Activated B cell treated with CpG ODN at 0.5 μM for 24 hours (primary cell): ENCODE measurements around the gene BNIP3. TPM values are rescaled to one million over a fixed set of nuclear protein-coding genes. Genes with fewer than 3 reads are reported as not detected.

ENCODE experiments used
- ATAC-seq: fragments of 200-7000 bp; cut with Tn5 transposase; one replicate; pipeline ENCODE4 v1.10.0; 2021; ENCODE audit warnings: low read depth, mild to moderate bottlenecking, moderate library complexity
- CTCF ChIA-PET: fragments of 350-600 bp; sonication (Branson Sonifier 250); formaldehyde crosslinking; loops from one replicate; lab custom pipeline; 2021; ENCODE audit warnings: antibody characterized with exemption; lab: Charles Lee
- POLR2A ChIA-PET: fragments of 350-600 bp; sonication (Branson Sonifier 250); formaldehyde crosslinking; loops from one replicate; lab custom pipeline; 2021; ENCODE audit warnings: antibody characterized with exemption; lab: Charles Lee
- DNase-seq: peaks from one replicate; pipeline ENCODE4 v3.0.0; 2022
- H3K27ac Mint-ChIP-seq: one replicate; pipeline ENCODE4 v1.8.0; 2020; ENCODE audit warnings: mixed read lengths
- H3K27me3 Mint-ChIP-seq: one replicate; pipeline ENCODE4 v1.8.0; 2021; ENCODE audit warnings: mixed read lengths
- H3K36me3 Mint-ChIP-seq: one replicate; pipeline ENCODE4 v1.8.0; 2021; ENCODE audit warnings: low read depth, mixed read lengths
- H3K4me1 Mint-ChIP-seq: one replicate; pipeline ENCODE4 v1.8.0; 2021; ENCODE audit warnings: mixed read lengths
- H3K4me3 Mint-ChIP-seq: one replicate; pipeline ENCODE4 v1.8.0; 2020; ENCODE audit warnings: mild to moderate bottlenecking, mixed read lengths
- H3K9me3 Mint-ChIP-seq: one replicate; pipeline ENCODE4 v1.8.0; 2020; ENCODE audit warnings: mixed read lengths
- CTCF ChIP-seq: fragments of 200-600 bp; IDR thresholded peaks from one replicate; pipeline ENCODE4 v1.8.0; 2022; ENCODE audit warnings: antibody characterized with exemption, mild to moderate bottlenecking
- intact Hi-C: fragments of 100-400 bp; cut with micrococcal nuclease; formaldehyde crosslinking; loops from one replicate; pipeline ENCODE4 v1.15.1; 2024
- total RNA-seq: library from RNA; stranded (reverse); gene quantifications from 2 replicates; pipeline ENCODE4 v1.2.3, GENCODE V29; 2022

Gene BNIP3
- total RNA-seq, 1 donor from 2014 or later: 10.6 TPM

- no peak overlapping the region for H3K27ac Mint-ChIP-seq
- POLR2A ChIA-PET: no interaction called here
- intact Hi-C loops: no loop called here
- ATAC-seq (no peak), DNase-seq (no peak)
- no peaks in the 10 kb centered on the region for H3K9me3 Mint-ChIP-seq
- TF ChIP-seq CTCF: no peak
- H3K4me1 Mint-ChIP-seq: no peaks in the 10 kb centered on the region
- peaks cover 8% of the 10 kb centered on the region for H3K27me3 Mint-ChIP-seq
- no peaks in the 10 kb centered on the region for H3K36me3 Mint-ChIP-seq
- CTCF ChIA-PET: no interaction called here
- no peak overlapping the region for H3K4me3 Mint-ChIP-seq
These were observed 17.3 kb upstream of the BNIP3 start for GRCh38 chr10:131998845-131999681.

- ChIA-PET POLR2A (no interaction called here), CTCF (no interaction called here)
- no peak for TF ChIP-seq CTCF
- Mint-ChIP-seq H3K27ac (no peak overlapping the region), H3K9me3 (no peaks in the 10 kb centered on the region), H3K27me3 (peaks cover 9% of the 10 kb centered on the region), H3K4me3 (no peak overlapping the region), H3K36me3 (no peaks in the 10 kb centered on the region), H3K4me1 (no peaks in the 10 kb centered on the region)
- ATAC-seq: no peak
- intact Hi-C loops: no loop called here
- no peak for DNase-seq
These were observed 16.5 kb upstream of the BNIP3 start for GRCh38 chr10:131998050-131998844.

- TF ChIP-seq CTCF: no peak
- H3K27ac Mint-ChIP-seq: no peak overlapping the region
These were observed 15.8 kb upstream of the BNIP3 start for GRCh38 chr10:131997366-131998049.

GRCh38 chr10:131996466-131997365, 15.0 kb upstream of the BNIP3 start:
- Mint-ChIP-seq H3K4me3 (no peak overlapping the region), H3K9me3 (no peaks in the 10 kb centered on the region), H3K4me1 (no peaks in the 10 kb centered on the region), H3K36me3 (no peaks in the 10 kb centered on the region), H3K27ac (no peak overlapping the region), H3K27me3 (peaks cover 5% of the 10 kb centered on the region)
- ChIA-PET POLR2A (no interaction called here), CTCF (no interaction called here)
- DNase-seq (no peak), ATAC-seq (no peak)
- intact Hi-C loops: no loop called here
- no peak for TF ChIP-seq CTCF

More at GRCh38 chr10:131997366-131998049, 15.8 kb upstream of the BNIP3 start:
- ATAC-seq (no peak), DNase-seq (no peak)
- ChIA-PET POLR2A (no interaction called here), CTCF (no interaction called here)
- H3K4me3 Mint-ChIP-seq: no peak overlapping the region
- no peaks in the 10 kb centered on the region for H3K9me3 Mint-ChIP-seq
- H3K27me3 Mint-ChIP-seq: peaks cover 8% of the 10 kb centered on the region
- intact Hi-C loops: no loop called here
- no peaks in the 10 kb centered on the region for H3K4me1 Mint-ChIP-seq
- no peaks in the 10 kb centered on the region for H3K36me3 Mint-ChIP-seq
